HG02798 (cell line): ENCODE results near the gene SPINT2.
"Not testable (repeated sequence)": the region's sequence is repeated elsewhere in the genome, so short reads cannot be mapped to it uniquely, and the experiment has no call there.

ENCODE experiments used
- ATAC-seq: cut with Tn5 transposase; IDR thresholded peaks from one replicate; pipeline ENCODE4 v1.9.1; 2021; ENCODE audit warnings: mild to moderate bottlenecking; ENCODE audit not compliant: unreplicated experiment, poor library complexity

The SPINT2 gene

GRCh38 chr19:38234615-38235014, 29.8 kb upstream of the SPINT2 start:
- no peak for ATAC-seq

- ATAC-seq: no peak
Measured at GRCh38 chr19:38239816-38240215, 24.6 kb upstream of the SPINT2 start.

- no peak for ATAC-seq
Measured at GRCh38 chr19:38243279-38243673, 21.1 kb upstream of the SPINT2 start.

- ATAC-seq: no peak
Measured at GRCh38 chr19:38245826-38246498, 18.4 kb upstream of the SPINT2 start.

- ATAC-seq: no peak
Measured at GRCh38 chr19:38247126-38247525, 17.2 kb upstream of the SPINT2 start.

- no peak for ATAC-seq
Measured at GRCh38 chr19:38247734-38248268, 16.6 kb upstream of the SPINT2 start.

GRCh38 chr19:38248421-38248820, 16.0 kb upstream of the SPINT2 start:
- no peak for ATAC-seq

- ATAC-seq: no peak
Measured at GRCh38 chr19:38250428-38250820, 13.9 kb upstream of the SPINT2 start.

GRCh38 chr19:38250821-38251563, 13.4 kb upstream of the SPINT2 start:
- no peak for ATAC-seq

GRCh38 chr19:38251564-38252051, 12.8 kb upstream of the SPINT2 start:
- no peak for ATAC-seq

GRCh38 chr19:38252385-38252784, 12.0 kb upstream of the SPINT2 start:
- no peak for ATAC-seq

- ATAC-seq: no peak
Measured at GRCh38 chr19:38252941-38253691, 11.3 kb upstream of the SPINT2 start.

GRCh38 chr19:38253788-38254187, 10.6 kb upstream of the SPINT2 start:
- ATAC-seq: no peak

GRCh38 chr19:38255383-38256014, 8.9 kb upstream of the SPINT2 start:
- ATAC-seq: no peak

- ATAC-seq: not testable (repeated sequence)
Measured at GRCh38 chr19:38261942-38262341, 2.4 kb upstream of the SPINT2 start.

GRCh38 chr19:38262585-38263268, 1.6 kb upstream of the SPINT2 start:
- no peak for ATAC-seq

GRCh38 chr19:38263689-38264485, 486 bp upstream of the SPINT2 start:
- ATAC-seq: peak; percentile 62

GRCh38 chr19:38265213-38265861, 964 bp downstream of the SPINT2 start:
- no peak for ATAC-seq
